K562 (cell line): ENCODE data around the gene GALNT7. TPM values are rescaled to one million over a fixed set of nuclear protein-coding genes. Genes with fewer than 3 reads are reported as not detected.
A peak's percentile ranks its signal among the peaks of the same experiment; 100 is the strongest.

Source experiments
- ARID1B ChIP-seq: fragments of 450-650 bp; IDR thresholded peaks from 2 replicates; pipeline ENCODE4 v1.6.1; 2016; ENCODE audit warnings: antibody characterized with exemption, mild to moderate bottlenecking, inconsistent platforms
- ASH1L ChIP-seq: fragments of 450-650 bp; IDR thresholded peaks from 2 replicates; pipeline ENCODE4 v1.6.1; 2018; ENCODE audit warnings: borderline replicate concordance, mild to moderate bottlenecking, low read depth; ENCODE audit not compliant: partially characterized antibody
- BRF2 ChIP-seq: IDR thresholded peaks from 3 replicates; pipeline ENCODE4 v1.6.1; 2011; ENCODE audit warnings: borderline replicate concordance, mild to moderate bottlenecking; ENCODE audit not compliant: insufficient read length, insufficient read depth
- CBX3 ChIP-seq, 2 experiments: IDR thresholded peaks; 1 replicate in 1 of 2; 2 replicates in 1 of 2; pipeline ENCODE4 v1.6.1; 2012; ENCODE audit warnings: inconsistent platforms in 2 of 2, low read length in 2 of 2, borderline replicate concordance in 1 of 2, control low read depth in 1 of 2
- DPF2 ChIP-seq: fragments of 450-650 bp; IDR thresholded peaks from 2 replicates; pipeline ENCODE4 v1.6.1; 2016
- ETS2 ChIP-seq: IDR thresholded peaks from 2 replicates; pipeline ENCODE4 v1.6.1; 2016; ENCODE audit warnings: borderline replicate concordance, missing genetic modification characterization, mild to moderate bottlenecking, moderate library complexity, missing compliant biosample characterization; ENCODE audit not compliant: poor library complexity, severe bottlenecking
- HDAC2 ChIP-seq: fragments of 450-650 bp; IDR thresholded peaks from 2 replicates; pipeline ENCODE4 v1.6.1; 2016; ENCODE audit warnings: mild to moderate bottlenecking
- MCM7 ChIP-seq, 2 experiments: fragments of 450-650 bp; IDR thresholded peaks; 2 replicates each; pipeline ENCODE4 v1.6.1; 2016 to 2018
- PHF21A ChIP-seq: fragments of 450-650 bp; IDR thresholded peaks from 2 replicates; pipeline ENCODE4 v1.6.1; 2017; ENCODE audit warnings: low read depth, borderline replicate concordance
- RBM34 ChIP-seq: fragments of 200-400 bp; formaldehyde crosslinking; IDR thresholded peaks from 2 replicates; pipeline ENCODE4 v1.6.1; 2018; ENCODE audit warnings: low read length, borderline replicate concordance; ENCODE audit not compliant: insufficient read depth
- TBL1XR1 ChIP-seq, 2 experiments: IDR thresholded peaks; 2 replicates each; pipeline ENCODE4 v1.6.1; 2012; ENCODE audit warnings: improper control_type of control experiment in 2 of 2, low read length in 2 of 2, mild to moderate bottlenecking in 1 of 2
- TEAD2 ChIP-seq: fragments of 450-650 bp; IDR thresholded peaks from 2 replicates; pipeline ENCODE4 v1.6.1; 2016; ENCODE audit warnings: missing genetic modification characterization, control low read depth, missing compliant biosample characterization
- TFAM ChIP-seq: fragments of 250-450 bp; sonication (Bioruptor Pico); conservative IDR thresholded peaks from 2 replicates; pipeline ENCODE4 v1.5.0; 2021; ENCODE audit warnings: mild to moderate bottlenecking, moderate library complexity
- ZNF23 ChIP-seq: fragments of 250-450 bp; sonication (Bioruptor Pico); IDR thresholded peaks from 2 replicates; pipeline ENCODE4 v1.4.0; 2020; ENCODE audit warnings: mild to moderate bottlenecking
- ZNF232 ChIP-seq: sonication (generic); formaldehyde crosslinking; IDR thresholded peaks from 2 replicates; pipeline ENCODE4 v1.8.0; 2022; ENCODE audit warnings: mild to moderate bottlenecking, missing genetic modification reagents
- ZNF780A ChIP-seq: fragments of 250-450 bp; sonication (Bioruptor Pico); IDR thresholded peaks from 2 replicates; pipeline ENCODE4 v1.5.0; 2021; ENCODE audit warnings: mild to moderate bottlenecking
- polyA plus RNA-seq, 8 experiments: library from polyadenylated mRNA; depleted of rRNA in 4 of 8; stranded (reverse) in 5 of 8; unstranded in 3 of 8; fragments of >200 nt; fragmentation: Nextera tagmentation in 2 of 8; fragmentation: Illumina TruSeq in 1 of 8; extraction: Ambion mirVana in 2 of 8; extraction: Trizol in 1 of 8; gene quantifications; 2 replicates each; pipeline versions ENCODE4 v1.2.1 to v1.2.3, GENCODE V29; 2011 to 2014; ENCODE audit warnings: inconsistent platforms in 1 of 8, missing spikeins in 1 of 8
- total RNA-seq, 7 experiments: library from RNA; depleted of rRNA in 6 of 7; stranded (reverse); fragments of >200 nt in 6 of 7; fragmentation: Illumina TruSeq in 2 of 7; extraction: Trizol in 2 of 7; gene quantifications; 2 replicates each; pipeline versions ENCODE4 v1.2.1 to v1.2.3, GENCODE V29; 2011 to 2021; ENCODE audit warnings: low replicate concordance in 1 of 7
- TF ChIP-seq, protein P1 (sequence below): sonication (generic); formaldehyde crosslinking; IDR thresholded peaks from 2 replicates; pipeline ENCODE4 v1.9.0; 2022; ENCODE audit warnings: mild to moderate bottlenecking, missing genetic modification reagents
- TF ChIP-seq, protein P2 (sequence below): fragments of 150-350 bp; conservative IDR thresholded peaks from 2 replicates; pipeline ENCODE4 v1.6.1; 2014; ENCODE audit warnings: low read length
- TF ChIP-seq, protein P3 (sequence below), 2 experiments: IDR thresholded peaks; 2 replicates each; pipeline ENCODE4 v1.6.1; 2011; ENCODE audit warnings: borderline replicate concordance in 1 of 2, control low read depth in 1 of 2, low read depth in 1 of 2, low read length in 1 of 2, mild to moderate bottlenecking in 1 of 2, mixed read lengths in 1 of 2, moderate library complexity in 1 of 2; ENCODE audit not compliant: insufficient read depth in 1 of 2, insufficient read length in 1 of 2, poor library complexity in 1 of 2, severe bottlenecking in 1 of 2; ENCODE audit errors: extremely low read depth in 1 of 2
- TF ChIP-seq, protein P4 (sequence below): sonication (generic); formaldehyde crosslinking; IDR thresholded peaks from 2 replicates; pipeline ENCODE4 v1.8.1; 2023; ENCODE audit warnings: mild to moderate bottlenecking, missing genetic modification reagents, moderate library complexity

The GALNT7 gene
- total and polyA plus RNA-seq, 9 of the 15 experiments (the other 6 are each of a cell fraction or from before 2014, with no cell fraction given): 16.7 to 38.7 (median 31.1) TPM

DNA sequence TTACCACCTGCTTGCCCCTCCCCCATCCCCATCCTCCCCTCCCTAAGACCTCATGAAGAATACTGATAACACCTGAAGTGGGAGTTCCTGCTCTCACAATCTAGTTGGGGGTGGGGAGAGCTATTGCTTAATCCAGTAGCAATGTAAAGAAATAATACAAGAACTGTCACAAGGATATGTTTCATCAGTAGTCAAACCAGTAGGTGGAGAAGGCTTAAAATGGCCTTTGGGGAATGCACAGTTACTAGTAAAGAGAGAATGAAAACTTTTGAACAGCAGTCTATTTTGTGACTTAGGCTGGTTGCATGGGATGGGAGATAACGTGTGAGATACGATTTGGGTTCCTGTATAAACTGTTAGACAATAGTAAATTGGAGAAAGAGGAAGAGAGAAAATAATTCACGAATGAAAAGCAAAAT lies 6.0 kb downstream of the GALNT7 start (continued):
- TF ChIP-seq ASH1L (no peak), PHF21A (no peak), ZNF232 (CRISPR knock-in tag) (no peak), RBM34 (no peak), CBX3 (IDR thresholded peaks at IDR 0.05; ENCODE audit: borderline replicate concordance in 1 of 2, low read length in 2 of 2) (no peak), BRF2 (no peak), TEAD2 (tag) (no peak), ZNF780A (CRISPR knock-in tag) (no peak), TFAM (CRISPR knock-in tag) (no peak), TBL1XR1 (IDR thresholded peaks at IDR 0.05; ENCODE audit: low read length in 2 of 2) (peak in 1 of 2 experiments; percentile 36; a peak in 1 of 4 replicates), ZNF23 (CRISPR knock-in tag) (no peak), ETS2 (no peak), HDAC2 (peak; percentile 52; the same call in 1 of the 2 replicates), DPF2 (peak; percentile 88), ARID1B (peak; percentile 82), MCM7 (IDR thresholded peaks at IDR 0.05) (no peak)
- TF ChIP-seq, protein P1, sequence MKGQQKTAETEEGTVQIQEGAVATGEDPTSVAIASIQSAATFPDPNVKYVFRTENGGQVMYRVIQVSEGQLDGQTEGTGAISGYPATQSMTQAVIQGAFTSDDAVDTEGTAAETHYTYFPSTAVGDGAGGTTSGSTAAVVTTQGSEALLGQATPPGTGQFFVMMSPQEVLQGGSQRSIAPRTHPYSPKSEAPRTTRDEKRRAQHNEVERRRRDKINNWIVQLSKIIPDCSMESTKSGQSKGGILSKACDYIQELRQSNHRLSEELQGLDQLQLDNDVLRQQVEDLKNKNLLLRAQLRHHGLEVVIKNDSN (CRISPR knock-in tag): no peak
- TF ChIP-seq, protein P2, sequence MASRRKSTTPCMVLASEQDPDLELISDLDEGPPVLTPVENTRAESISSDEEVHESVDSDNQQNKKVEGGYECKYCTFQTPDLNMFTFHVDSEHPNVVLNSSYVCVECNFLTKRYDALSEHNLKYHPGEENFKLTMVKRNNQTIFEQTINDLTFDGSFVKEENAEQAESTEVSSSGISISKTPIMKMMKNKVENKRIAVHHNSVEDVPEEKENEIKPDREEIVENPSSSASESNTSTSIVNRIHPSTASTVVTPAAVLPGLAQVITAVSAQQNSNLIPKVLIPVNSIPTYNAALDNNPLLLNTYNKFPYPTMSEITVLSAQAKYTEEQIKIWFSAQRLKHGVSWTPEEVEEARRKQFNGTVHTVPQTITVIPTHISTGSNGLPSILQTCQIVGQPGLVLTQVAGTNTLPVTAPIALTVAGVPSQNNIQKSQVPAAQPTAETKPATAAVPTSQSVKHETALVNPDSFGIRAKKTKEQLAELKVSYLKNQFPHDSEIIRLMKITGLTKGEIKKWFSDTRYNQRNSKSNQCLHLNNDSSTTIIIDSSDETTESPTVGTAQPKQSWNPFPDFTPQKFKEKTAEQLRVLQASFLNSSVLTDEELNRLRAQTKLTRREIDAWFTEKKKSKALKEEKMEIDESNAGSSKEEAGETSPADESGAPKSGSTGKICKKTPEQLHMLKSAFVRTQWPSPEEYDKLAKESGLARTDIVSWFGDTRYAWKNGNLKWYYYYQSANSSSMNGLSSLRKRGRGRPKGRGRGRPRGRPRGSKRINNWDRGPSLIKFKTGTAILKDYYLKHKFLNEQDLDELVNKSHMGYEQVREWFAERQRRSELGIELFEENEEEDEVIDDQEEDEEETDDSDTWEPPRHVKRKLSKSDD: no peak
- TF ChIP-seq, protein P3, sequence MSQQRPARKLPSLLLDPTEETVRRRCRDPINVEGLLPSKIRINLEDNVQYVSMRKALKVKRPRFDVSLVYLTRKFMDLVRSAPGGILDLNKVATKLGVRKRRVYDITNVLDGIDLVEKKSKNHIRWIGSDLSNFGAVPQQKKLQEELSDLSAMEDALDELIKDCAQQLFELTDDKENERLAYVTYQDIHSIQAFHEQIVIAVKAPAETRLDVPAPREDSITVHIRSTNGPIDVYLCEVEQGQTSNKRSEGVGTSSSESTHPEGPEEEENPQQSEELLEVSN (IDR thresholded peaks at IDR 0.05; ENCODE audit: borderline replicate concordance in 1 of 2, extremely low read depth in 1 of 2, insufficient read depth in 1 of 2, insufficient read length in 1 of 2, low read depth in 1 of 2, low read length in 1 of 2, poor library complexity in 1 of 2, severe bottlenecking in 1 of 2): no peak
- TF ChIP-seq, protein P4, sequence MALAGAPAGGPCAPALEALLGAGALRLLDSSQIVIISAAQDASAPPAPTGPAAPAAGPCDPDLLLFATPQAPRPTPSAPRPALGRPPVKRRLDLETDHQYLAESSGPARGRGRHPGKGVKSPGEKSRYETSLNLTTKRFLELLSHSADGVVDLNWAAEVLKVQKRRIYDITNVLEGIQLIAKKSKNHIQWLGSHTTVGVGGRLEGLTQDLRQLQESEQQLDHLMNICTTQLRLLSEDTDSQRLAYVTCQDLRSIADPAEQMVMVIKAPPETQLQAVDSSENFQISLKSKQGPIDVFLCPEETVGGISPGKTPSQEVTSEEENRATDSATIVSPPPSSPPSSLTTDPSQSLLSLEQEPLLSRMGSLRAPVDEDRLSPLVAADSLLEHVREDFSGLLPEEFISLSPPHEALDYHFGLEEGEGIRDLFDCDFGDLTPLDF (CRISPR knock-in tag): no peak
